ENCODE results near the gene TGM5. TPM values are rescaled to one million over a fixed set of nuclear protein-coding genes. Genes with fewer than 3 reads are reported as not detected.
"Not testable (repeated sequence)": the region's sequence is repeated elsewhere in the genome, so short reads cannot be mapped to it uniquely, and the experiment has no call there.

TGM5 gene
- 0.91 TPM for total RNA-seq

- DNase-seq (ENCODE audit: low spot score): peak; percentile 81
Measured at GRCh38 chr15:43266834-43267233, at the start of gene TGM5. TGM5 (minus strand) TSS chr15:43266928; CDS start chr15:43266849, 79 bp downstream.

GRCh38 chr15:43314171-43314570 is 47.4 kb upstream of the TGM5 start:
- no peak for DNase-seq (ENCODE audit: low spot score)

- DNase-seq (ENCODE audit: low spot score): no peak
Measured at GRCh38 chr15:43312378-43312777, 45.6 kb upstream of the TGM5 start.

GRCh38 chr15:43302205-43302817 is 35.6 kb upstream of the TGM5 start, which contains the start of gene TGM7:
TGM7 (minus strand) TSS chr15:43302255.
- DNase-seq (ENCODE audit: low spot score): no peak

- DNase-seq (ENCODE audit: low spot score): no peak
Measured at GRCh38 chr15:43299884-43300283, 33.2 kb upstream of the TGM5 start.

GRCh38 chr15:43299411-43299810 is 32.7 kb upstream of the TGM5 start:
- no peak for DNase-seq (ENCODE audit: low spot score)

- no peak for DNase-seq (ENCODE audit: low spot score)
Measured at GRCh38 chr15:43294091-43294706, 27.5 kb upstream of the TGM5 start.

GRCh38 chr15:43293432-43293831 is 26.7 kb upstream of the TGM5 start:
- no peak for DNase-seq (ENCODE audit: low spot score)

- DNase-seq (ENCODE audit: low spot score): no peak
Measured at GRCh38 chr15:43292375-43293078, 25.8 kb upstream of the TGM5 start.

- not testable (repeated sequence) for DNase-seq (ENCODE audit: low spot score)
Measured at GRCh38 chr15:43289656-43290055, 22.9 kb upstream of the TGM5 start.

- no peak for DNase-seq (ENCODE audit: low spot score)
Measured at GRCh38 chr15:43287254-43287653, 20.5 kb upstream of the TGM5 start.

GRCh38 chr15:43286074-43286473 is 19.3 kb upstream of the TGM5 start:
- no peak for DNase-seq (ENCODE audit: low spot score)

- DNase-seq (ENCODE audit: low spot score): peak; percentile 57
Measured at GRCh38 chr15:43285609-43286037, 18.9 kb upstream of the TGM5 start.

- DNase-seq (ENCODE audit: low spot score): no peak
Measured at GRCh38 chr15:43283526-43283925, 16.8 kb upstream of the TGM5 start.

GRCh38 chr15:43281926-43282602 is 15.3 kb upstream of the TGM5 start:
- DNase-seq (ENCODE audit: low spot score): no peak

GRCh38 chr15:43280996-43281395 is 14.3 kb upstream of the TGM5 start:
- no peak for DNase-seq (ENCODE audit: low spot score)

- DNase-seq (ENCODE audit: low spot score): no peak
Measured at GRCh38 chr15:43279496-43279895, 12.8 kb upstream of the TGM5 start.

- no peak for DNase-seq (ENCODE audit: low spot score)
Measured at GRCh38 chr15:43278869-43279268, 12.1 kb upstream of the TGM5 start.

- no peak for DNase-seq (ENCODE audit: low spot score)
Measured at GRCh38 chr15:43277901-43278300, 11.2 kb upstream of the TGM5 start.

- DNase-seq (ENCODE audit: low spot score): no peak
Measured at GRCh38 chr15:43277231-43277823, 10.6 kb upstream of the TGM5 start.

- no peak for DNase-seq (ENCODE audit: low spot score)
Measured at GRCh38 chr15:43276563-43277200, 10.0 kb upstream of the TGM5 start.
